GM12878 (cell line): ENCODE measurements around the gene ABHD8. TPM values are rescaled to one million over a fixed set of nuclear protein-coding genes. Genes with fewer than 3 reads are reported as not detected.

Experiments used
- ASH2L ChIP-seq: fragments of 300-600, 200-600 bp; sonication (generic); IDR thresholded peaks from 2 replicates; pipeline ENCODE4 v1.6.1; 2017; ENCODE audit warnings: low read depth, mild to moderate bottlenecking, borderline replicate concordance
- ATF7 ChIP-seq: fragments of 450-650 bp; IDR thresholded peaks from 2 replicates; pipeline ENCODE4 v1.6.1; 2016; ENCODE audit warnings: low read depth, mild to moderate bottlenecking
- BACH1 ChIP-seq: fragments of 450-650 bp; IDR thresholded peaks from 2 replicates; pipeline ENCODE4 v1.6.1; 2017; ENCODE audit warnings: mild to moderate bottlenecking, borderline replicate concordance
- CHD1 ChIP-seq: IDR thresholded peaks from 2 replicates; pipeline ENCODE4 v1.6.1; 2012; ENCODE audit warnings: low read depth, low read length, improper control_type of control experiment
- E2F4 ChIP-seq: IDR thresholded peaks from 2 replicates; pipeline ENCODE4 v1.6.1; 2012; ENCODE audit warnings: low read depth, low read length, improper control_type of control experiment
- EGR1 ChIP-seq, 2 experiments: IDR thresholded peaks; 1 replicate in 1 of 2; 2 replicates in 1 of 2; pipeline ENCODE4 v1.6.1; 2011 to 2012; ENCODE audit warnings: low read depth in 2 of 2, low read length in 2 of 2, borderline replicate concordance in 1 of 2, mild to moderate bottlenecking in 1 of 2, moderate library complexity in 1 of 2
- EZH2 ChIP-seq: IDR thresholded peaks from 2 replicates; pipeline ENCODE4 v1.6.1; 2012; ENCODE audit warnings: low read depth, mild to moderate bottlenecking, control low read depth, inconsistent platforms, low read length, borderline replicate concordance; ENCODE audit not compliant: control insufficient read depth
- GATAD2B ChIP-seq: fragments of 450-650 bp; conservative IDR thresholded peaks from 2 replicates; pipeline ENCODE4 v1.6.1; 2017; ENCODE audit warnings: low read depth, mild to moderate bottlenecking, moderate library complexity
- HDAC2 ChIP-seq: fragments of 200-600 bp; sonication (generic); IDR thresholded peaks from 2 replicates; pipeline ENCODE4 v1.6.1; 2017
- IKZF2 ChIP-seq, 2 experiments: fragments of 450-650 bp; IDR thresholded peaks; 2 replicates each; pipeline ENCODE4 v1.6.1; 2017; ENCODE audit warnings: mild to moderate bottlenecking in 2 of 2, moderate library complexity in 2 of 2
- KAT2A ChIP-seq: conservative IDR thresholded peaks from 2 replicates; pipeline ENCODE4 v1.6.1; 2011; ENCODE audit warnings: low read depth, low read length; ENCODE audit not compliant: control insufficient read depth
- MEF2A ChIP-seq: IDR thresholded peaks from 2 replicates; pipeline ENCODE4 v1.6.1; 2011; ENCODE audit warnings: low read depth, mild to moderate bottlenecking, low read length, moderate library complexity; ENCODE audit not compliant: insufficient read depth
- MEF2B ChIP-seq: fragments of 450-650 bp; IDR thresholded peaks from 2 replicates; pipeline ENCODE4 v1.6.1; 2018; ENCODE audit warnings: mild to moderate bottlenecking, moderate library complexity; ENCODE audit not compliant: partially characterized antibody, poor library complexity, severe bottlenecking
- NR2C1 ChIP-seq: fragments of 450-650 bp; IDR thresholded peaks from 2 replicates; pipeline ENCODE4 v1.6.1; 2017; ENCODE audit warnings: antibody characterized with exemption, mild to moderate bottlenecking, moderate library complexity
- NR2C2 ChIP-seq: IDR thresholded peaks from 2 replicates; pipeline ENCODE4 v1.6.1; 2011; ENCODE audit warnings: borderline replicate concordance, low read depth; ENCODE audit not compliant: control insufficient read depth, insufficient read length
- PAX8 ChIP-seq: fragments of 450-650 bp; IDR thresholded peaks from 2 replicates; pipeline ENCODE4 v1.6.1; 2017; ENCODE audit warnings: mild to moderate bottlenecking, moderate library complexity
- RAD51 ChIP-seq: fragments of 450-650 bp; IDR thresholded peaks from 2 replicates; pipeline ENCODE4 v1.6.1; 2016; ENCODE audit warnings: moderate library complexity, mild to moderate bottlenecking, inconsistent platforms
- RUNX3 ChIP-seq: IDR thresholded peaks from 2 replicates; pipeline ENCODE4 v1.6.1; 2012; ENCODE audit warnings: low read length, inconsistent platforms
- SIX5 ChIP-seq: IDR thresholded peaks from 2 replicates; pipeline ENCODE4 v1.6.1; 2011; ENCODE audit warnings: mild to moderate bottlenecking, low read depth, low read length, moderate library complexity; ENCODE audit not compliant: severe bottlenecking
- SMARCA5 ChIP-seq: fragments of 450-650 bp; IDR thresholded peaks from 2 replicates; pipeline ENCODE4 v1.6.1; 2017; ENCODE audit warnings: mild to moderate bottlenecking
- SREBF1 ChIP-seq: IDR thresholded peaks from 2 replicates; pipeline ENCODE4 v1.6.1; 2012; ENCODE audit warnings: mild to moderate bottlenecking, low read length
- TAF1 ChIP-seq: IDR thresholded peaks from 2 replicates; pipeline ENCODE4 v1.6.1; 2011; ENCODE audit warnings: mild to moderate bottlenecking, low read depth, low read length, borderline replicate concordance
- TARDBP ChIP-seq: IDR thresholded peaks from 2 replicates; pipeline ENCODE4 v1.6.1; 2016; ENCODE audit warnings: borderline replicate concordance
- ZNF384 ChIP-seq: IDR thresholded peaks from 2 replicates; pipeline ENCODE4 v1.6.1; 2012; ENCODE audit warnings: low read depth, mild to moderate bottlenecking, low read length, improper control_type of control experiment, borderline replicate concordance
- polyA plus RNA-seq, 11 experiments: library from polyadenylated mRNA; depleted of rRNA in 4 of 11; unstranded in 6 of 11; stranded (reverse) in 5 of 11; fragments of >200 nt; fragmentation: Nextera tagmentation in 4 of 11; fragmentation: Illumina TruSeq in 1 of 11; extraction: Ambion mirVana in 4 of 11; extraction: Trizol in 1 of 11; gene quantifications; 1 replicate in 1 of 11; 2 replicates in 10 of 11; pipeline versions ENCODE4 v1.2.1 to v1.2.3, GENCODE V29; 2011 to 2016; ENCODE audit warnings: inconsistent platforms in 2 of 11, missing spikeins in 2 of 11, low read depth in 1 of 11
- total RNA-seq, 4 experiments: library from RNA; depleted of rRNA in 3 of 4; stranded (reverse); fragments of >200 nt in 3 of 4; fragmentation: Illumina TruSeq in 1 of 4; extraction: Trizol in 1 of 4; gene quantifications; 2 replicates each; pipeline versions ENCODE4 v1.2.1 to v1.2.3, GENCODE V29; 2013 to 2021
- TF ChIP-seq, protein P1 (sequence below): IDR thresholded peaks from 2 replicates; pipeline ENCODE4 v1.6.1; 2012; ENCODE audit warnings: low read length, inconsistent platforms
- TF ChIP-seq, protein P2 (sequence below): fragments of 450-650 bp; IDR thresholded peaks from 2 replicates; pipeline ENCODE4 v1.6.1; 2017; ENCODE audit warnings: mild to moderate bottlenecking, moderate library complexity

The ABHD8 gene
- total and polyA plus RNA-seq, 10 of the 15 experiments (the other 5 are each of a cell fraction or from before 2014, with no cell fraction given): 0.03 to 12.5 (median 6.0) TPM

DNA sequence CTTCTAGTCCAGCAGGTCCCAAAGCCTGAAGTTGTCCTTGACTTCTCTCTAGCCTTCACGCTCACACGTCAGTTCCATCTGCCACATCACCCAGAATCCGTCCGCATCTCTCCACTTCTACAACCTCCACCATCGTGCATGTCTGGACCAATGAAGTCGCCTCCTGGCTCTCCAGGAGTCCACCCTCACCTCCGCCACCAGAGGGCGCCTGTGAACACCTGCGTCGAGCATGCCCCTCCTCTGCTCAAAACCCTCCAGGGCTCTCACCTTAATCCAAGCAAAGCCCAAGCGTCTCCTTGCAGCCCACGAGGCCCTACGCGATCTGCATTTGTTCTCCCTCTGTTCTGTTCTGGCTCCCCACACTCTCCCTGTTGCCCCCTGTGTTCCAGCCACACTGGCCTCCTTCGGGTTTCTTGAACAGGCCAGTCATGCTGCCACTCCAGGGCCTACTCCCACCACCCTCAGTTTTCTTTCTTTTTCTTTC is 42.3 kb downstream of the ABHD8 start (continued):
- TF ChIP-seq ASH2L: no peak
- no peak for TF ChIP-seq EZH2
- no peak for TF ChIP-seq NR2C2
- no peak for TF ChIP-seq HDAC2
- TF ChIP-seq CHD1: no peak
- TF ChIP-seq TARDBP: no peak
- TF ChIP-seq RUNX3: no peak
- TF ChIP-seq, protein P1, sequence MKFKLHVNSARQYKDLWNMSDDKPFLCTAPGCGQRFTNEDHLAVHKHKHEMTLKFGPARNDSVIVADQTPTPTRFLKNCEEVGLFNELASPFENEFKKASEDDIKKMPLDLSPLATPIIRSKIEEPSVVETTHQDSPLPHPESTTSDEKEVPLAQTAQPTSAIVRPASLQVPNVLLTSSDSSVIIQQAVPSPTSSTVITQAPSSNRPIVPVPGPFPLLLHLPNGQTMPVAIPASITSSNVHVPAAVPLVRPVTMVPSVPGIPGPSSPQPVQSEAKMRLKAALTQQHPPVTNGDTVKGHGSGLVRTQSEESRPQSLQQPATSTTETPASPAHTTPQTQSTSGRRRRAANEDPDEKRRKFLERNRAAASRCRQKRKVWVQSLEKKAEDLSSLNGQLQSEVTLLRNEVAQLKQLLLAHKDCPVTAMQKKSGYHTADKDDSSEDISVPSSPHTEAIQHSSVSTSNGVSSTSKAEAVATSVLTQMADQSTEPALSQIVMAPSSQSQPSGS: no peak
- TF ChIP-seq EGR1 (IDR thresholded peaks at IDR 0.05; ENCODE audit: borderline replicate concordance in 1 of 2, low read depth in 2 of 2, low read length in 2 of 2): no peak
- no peak for TF ChIP-seq IKZF2 (IDR thresholded peaks at IDR 0.05)
- TF ChIP-seq KAT2A: no peak
- no peak for TF ChIP-seq NR2C1
- no peak for TF ChIP-seq SREBF1
- TF ChIP-seq, protein P2, sequence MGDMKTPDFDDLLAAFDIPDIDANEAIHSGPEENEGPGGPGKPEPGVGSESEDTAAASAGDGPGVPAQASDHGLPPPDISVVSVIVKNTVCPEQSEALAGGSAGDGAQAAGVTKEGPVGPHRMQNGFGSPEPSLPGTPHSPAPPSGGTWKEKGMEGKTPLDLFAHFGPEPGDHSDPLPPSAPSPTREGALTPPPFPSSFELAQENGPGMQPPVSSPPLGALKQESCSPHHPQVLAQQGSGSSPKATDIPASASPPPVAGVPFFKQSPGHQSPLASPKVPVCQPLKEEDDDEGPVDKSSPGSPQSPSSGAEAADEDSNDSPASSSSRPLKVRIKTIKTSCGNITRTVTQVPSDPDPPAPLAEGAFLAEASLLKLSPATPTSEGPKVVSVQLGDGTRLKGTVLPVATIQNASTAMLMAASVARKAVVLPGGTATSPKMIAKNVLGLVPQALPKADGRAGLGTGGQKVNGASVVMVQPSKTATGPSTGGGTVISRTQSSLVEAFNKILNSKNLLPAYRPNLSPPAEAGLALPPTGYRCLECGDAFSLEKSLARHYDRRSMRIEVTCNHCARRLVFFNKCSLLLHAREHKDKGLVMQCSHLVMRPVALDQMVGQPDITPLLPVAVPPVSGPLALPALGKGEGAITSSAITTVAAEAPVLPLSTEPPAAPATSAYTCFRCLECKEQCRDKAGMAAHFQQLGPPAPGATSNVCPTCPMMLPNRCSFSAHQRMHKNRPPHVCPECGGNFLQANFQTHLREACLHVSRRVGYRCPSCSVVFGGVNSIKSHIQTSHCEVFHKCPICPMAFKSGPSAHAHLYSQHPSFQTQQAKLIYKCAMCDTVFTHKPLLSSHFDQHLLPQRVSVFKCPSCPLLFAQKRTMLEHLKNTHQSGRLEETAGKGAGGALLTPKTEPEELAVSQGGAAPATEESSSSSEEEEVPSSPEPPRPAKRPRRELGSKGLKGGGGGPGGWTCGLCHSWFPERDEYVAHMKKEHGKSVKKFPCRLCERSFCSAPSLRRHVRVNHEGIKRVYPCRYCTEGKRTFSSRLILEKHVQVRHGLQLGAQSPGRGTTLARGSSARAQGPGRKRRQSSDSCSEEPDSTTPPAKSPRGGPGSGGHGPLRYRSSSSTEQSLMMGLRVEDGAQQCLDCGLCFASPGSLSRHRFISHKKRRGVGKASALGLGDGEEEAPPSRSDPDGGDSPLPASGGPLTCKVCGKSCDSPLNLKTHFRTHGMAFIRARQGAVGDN: no peak
- TF ChIP-seq SMARCA5: peak; percentile 54; the same call in 1 of the 2 replicates
- no peak for TF ChIP-seq RAD51
- TF ChIP-seq ZNF384: no peak
- no peak for TF ChIP-seq MEF2A
- no peak for TF ChIP-seq TAF1
- TF ChIP-seq SIX5: no peak
- no peak for TF ChIP-seq MEF2B
- no peak for TF ChIP-seq GATAD2B
- no peak for TF ChIP-seq E2F4
- no peak for TF ChIP-seq PAX8
- no peak for TF ChIP-seq ATF7
- no peak for TF ChIP-seq BACH1
